Left renal pelvis (tissue), 4 donors: Measurements from ENCODE around the gene IFRD1. TPM values are rescaled to one million over a fixed set of nuclear protein-coding genes. Genes with fewer than 3 reads are reported as not detected.
A peak's percentile ranks its signal among the peaks of the same experiment; 100 is the strongest.
"Not testable (repeated sequence)": the region's sequence is repeated elsewhere in the genome, so short reads cannot be mapped to it uniquely, and the experiment has no call there.

Source experiments
- DNase-seq, 4 donors: peaks; one replicate each; pipeline ENCODE4 v3.0.0-alpha.2; 2013; ENCODE audit warnings: low read depth in 4 of 4, low spot score in 3 of 4
- polyA plus RNA-seq, 4 donors: library from polyadenylated mRNA; unstranded; fragments of 120-200 nt; gene quantifications; one replicate each; pipeline ENCODE4 v1.2.1, GENCODE V29; 2013; ENCODE audit not compliant: insufficient read length in 4 of 4

The IFRD1 gene
- polyA plus RNA-seq, 4 donors, result 27.0 to 44.0 (median 37.7) TPM

- no peak for DNase-seq
These were observed 10.8 kb upstream of the IFRD1 start for GRCh38 chr7:112439476-112439875.

GRCh38 chr7:112442210-112442609 is 8.1 kb upstream of the IFRD1 start:
- DNase-seq, result no peak

- DNase-seq, result no peak
These were observed 5.8 kb upstream of the IFRD1 start for GRCh38 chr7:112444505-112444904.

- DNase-seq, result no peak
These were observed 3.8 kb upstream of the IFRD1 start for GRCh38 chr7:112446431-112446830.

- DNase-seq, result no peak
These were observed 2.9 kb upstream of the IFRD1 start for GRCh38 chr7:112447406-112447805.

- DNase-seq, result peak in 1 of 4 donors; percentile 24
These were observed 1.9 kb upstream of the IFRD1 start for GRCh38 chr7:112448381-112448780.

GRCh38 chr7:112448891-112449290 is 1.4 kb upstream of the IFRD1 start:
- no peak for DNase-seq

- DNase-seq, result no peak
These were observed 907 bp upstream of the IFRD1 start for GRCh38 chr7:112449353-112449752.

GRCh38 chr7:112450807-112451761 is 824 bp downstream of the IFRD1 start:
- peak; percentile 88 to 95 (median 94) for DNase-seq

GRCh38 chr7:112452102-112452888 is 2.0 kb downstream of the IFRD1 start:
- DNase-seq, result no peak

- DNase-seq, result no peak
These were observed 3.4 kb downstream of the IFRD1 start for GRCh38 chr7:112453505-112454171.

- DNase-seq, result not testable (repeated sequence)
These were observed 3.9 kb downstream of the IFRD1 start for GRCh38 chr7:112454191-112454590.

GRCh38 chr7:112459645-112460044 is 9.4 kb downstream of the IFRD1 start:
- no peak for DNase-seq

GRCh38 chr7:112462236-112462635 is 12.0 kb downstream of the IFRD1 start:
- DNase-seq, result no peak

GRCh38 chr7:112467867-112468266 is 17.6 kb downstream of the IFRD1 start:
- DNase-seq, result no peak

- DNase-seq, result no peak
These were observed 19.9 kb downstream of the IFRD1 start for GRCh38 chr7:112470194-112470593.

- DNase-seq, result no peak
These were observed 26.3 kb downstream of the IFRD1 start for GRCh38 chr7:112476390-112477052.

GRCh38 chr7:112481121-112481736 is 31.0 kb downstream of the IFRD1 start:
- no peak for DNase-seq

GRCh38 chr7:112481833-112482670 is 31.8 kb downstream of the IFRD1 start:
- DNase-seq, result no peak
